ENCODE measurements around the gene SLC25A30.

SLC25A30 gene, protein sequence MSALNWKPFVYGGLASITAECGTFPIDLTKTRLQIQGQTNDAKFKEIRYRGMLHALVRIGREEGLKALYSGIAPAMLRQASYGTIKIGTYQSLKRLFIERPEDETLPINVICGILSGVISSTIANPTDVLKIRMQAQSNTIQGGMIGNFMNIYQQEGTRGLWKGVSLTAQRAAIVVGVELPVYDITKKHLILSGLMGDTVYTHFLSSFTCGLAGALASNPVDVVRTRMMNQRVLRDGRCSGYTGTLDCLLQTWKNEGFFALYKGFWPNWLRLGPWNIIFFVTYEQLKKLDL

GRCh38 chr13:45417790-45418534 is at the start of gene SLC25A30:
Gene SLC25A30 (minus strand): TSS chr13:45418373. CDS start chr13:45411425, 6,948 bp downstream.
- FAIRE-seq, result no peak

DNA sequence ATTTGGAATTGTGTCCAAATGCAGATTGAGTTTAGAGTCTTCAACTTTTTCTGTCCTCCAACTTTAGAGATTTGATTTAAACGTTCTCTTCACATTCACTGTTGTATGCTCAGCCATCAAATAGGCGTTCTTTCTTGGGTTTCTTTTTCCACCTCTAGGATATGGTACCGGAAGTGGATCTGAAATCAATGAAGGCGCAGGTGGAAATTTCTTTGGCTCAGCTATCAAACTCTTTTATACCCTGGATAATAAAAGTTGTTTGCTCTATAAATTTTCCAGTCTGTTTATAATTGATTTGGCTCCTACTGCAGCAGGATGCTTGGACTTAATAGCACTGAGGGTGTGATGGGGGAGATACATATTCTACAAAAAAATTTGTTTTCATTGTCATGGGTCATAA is 48.2 kb upstream of the SLC25A30 start:
- no peak for FAIRE-seq

DNA sequence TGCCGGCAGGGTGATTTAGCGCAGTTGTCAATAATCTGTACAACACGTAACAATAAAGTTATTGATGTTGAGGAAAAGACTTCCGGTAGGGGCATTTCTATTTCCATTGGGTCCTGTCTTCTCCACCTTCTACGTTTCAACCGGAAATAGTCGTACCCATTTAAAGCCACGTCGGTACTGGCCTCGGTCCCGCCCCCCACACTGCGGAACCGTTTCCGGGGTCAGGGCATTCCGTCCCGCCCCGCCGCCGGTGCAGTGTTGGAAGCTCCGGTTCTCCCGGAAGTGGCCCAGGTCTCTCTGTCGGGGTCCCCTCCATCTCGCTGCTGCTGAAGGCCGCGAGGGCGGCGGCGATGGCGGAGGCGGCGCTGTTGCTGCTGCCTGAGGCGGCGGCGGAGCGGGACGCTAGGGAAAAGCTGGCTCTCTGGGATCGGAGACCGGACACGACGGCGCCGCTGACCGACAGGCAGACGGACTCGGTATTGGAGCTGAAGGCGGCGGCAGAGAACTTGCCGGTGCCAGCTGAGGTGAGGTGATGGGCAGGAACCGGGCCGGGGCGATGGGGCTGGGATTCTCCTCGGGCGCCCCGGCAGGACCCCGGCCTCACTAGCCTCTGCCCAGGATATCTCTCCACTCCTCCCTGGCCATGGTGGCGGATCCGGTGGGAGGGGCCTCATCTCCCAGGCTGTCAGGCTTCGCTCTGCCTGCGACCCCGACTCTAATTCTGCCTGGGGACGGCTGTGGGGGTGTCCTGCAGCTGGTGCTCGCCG is 46.7 kb upstream of the SLC25A30 start, which contains the start of gene COG3:
Gene COG3, plus strand, starts transcription at position 253 of the 767 bp plus-strand sequence. Its CDS starts 98 bp downstream, at position 351.
- FAIRE-seq, result peak; percentile 89

GRCh38 chr13:45464141-45464686 is 46.0 kb upstream of the SLC25A30 start:
- no peak for FAIRE-seq

DNA sequence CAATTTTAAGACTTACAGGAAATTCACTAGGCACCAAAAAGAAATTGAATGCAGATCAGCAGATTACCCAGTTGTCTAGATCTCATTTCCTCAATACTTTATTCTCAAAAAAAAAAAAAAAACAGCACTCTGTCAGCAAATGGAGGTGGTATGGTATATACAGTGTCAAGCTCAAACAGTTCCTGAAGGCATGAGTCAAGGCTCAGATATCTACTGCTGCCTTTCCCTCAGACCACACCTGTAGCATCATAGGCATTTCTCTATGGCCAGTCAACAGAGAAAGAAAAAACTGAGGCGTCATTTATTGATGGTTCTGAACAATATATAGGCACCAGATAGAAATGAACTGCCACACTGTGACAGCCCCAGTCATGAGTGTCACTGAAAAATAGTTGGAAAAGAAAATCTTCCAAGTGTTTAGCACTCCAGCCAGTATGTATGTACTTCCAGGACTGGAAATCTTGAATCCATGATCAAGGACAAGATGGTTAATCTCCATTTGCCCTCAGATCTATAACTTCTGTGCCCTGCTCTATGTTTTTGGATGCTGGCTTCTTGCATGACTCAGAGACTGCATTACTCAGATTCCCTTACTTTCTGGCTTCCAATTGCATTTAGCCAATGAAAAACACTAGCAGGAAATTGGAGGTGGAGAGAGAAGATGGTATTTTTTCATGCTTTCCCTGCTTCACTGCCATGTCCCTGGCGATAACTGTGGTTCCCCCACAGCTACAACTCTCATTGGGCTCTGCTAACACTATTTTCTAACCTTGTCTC is 38.2 kb upstream of the SLC25A30 start:
- FAIRE-seq, result no peak

- no peak for FAIRE-seq
Observed at GRCh38 chr13:45454204-45454603, 36.0 kb upstream of the SLC25A30 start.

DNA sequence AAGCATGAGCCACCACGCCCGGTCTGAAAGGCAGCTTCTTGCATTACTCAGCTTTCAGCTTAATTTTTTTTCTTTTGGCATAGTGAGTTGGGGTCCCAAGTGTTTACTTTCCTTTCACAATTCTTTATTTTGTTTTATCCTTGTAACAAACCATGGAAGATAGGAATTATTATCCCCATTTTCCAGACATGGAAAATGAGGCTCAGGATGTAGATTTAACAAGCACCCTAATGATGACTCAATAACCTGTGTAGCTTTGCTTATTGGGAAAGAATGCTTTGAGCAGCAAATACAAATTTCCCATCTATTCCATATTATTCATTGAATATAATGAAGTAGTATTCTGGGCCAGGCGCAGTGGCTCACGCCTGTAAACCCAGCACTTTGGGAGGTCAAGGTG is 33.1 kb upstream of the SLC25A30 start:
- no peak for FAIRE-seq

DNA sequence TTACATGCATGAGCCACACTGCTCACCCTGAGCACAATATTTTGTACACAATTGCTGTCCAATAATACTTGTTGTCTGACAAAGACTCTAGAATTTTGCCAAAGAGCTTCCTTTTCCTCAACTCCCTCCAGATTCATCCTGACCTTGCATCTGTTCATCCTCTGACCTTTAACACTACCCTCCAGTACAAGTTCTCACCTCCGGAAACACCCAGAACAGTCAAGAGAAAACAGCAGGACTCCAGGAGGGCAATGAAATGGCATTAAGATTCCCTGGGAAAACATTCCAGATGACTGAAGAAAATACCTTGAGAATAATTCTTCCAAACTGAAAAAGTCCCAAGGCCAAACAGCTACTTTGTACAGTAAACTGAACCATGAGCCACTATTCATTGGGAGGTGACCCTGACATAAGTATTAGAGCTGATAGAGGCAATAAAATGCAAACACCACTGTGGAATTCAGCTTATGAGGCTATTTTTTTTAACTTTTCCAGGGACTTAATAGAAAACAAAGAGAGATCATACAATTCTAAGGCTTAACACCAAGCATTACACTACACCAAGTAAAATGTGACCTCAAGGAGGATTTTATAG is 30.9 kb upstream of the SLC25A30 start:
- no peak for FAIRE-seq

DNA sequence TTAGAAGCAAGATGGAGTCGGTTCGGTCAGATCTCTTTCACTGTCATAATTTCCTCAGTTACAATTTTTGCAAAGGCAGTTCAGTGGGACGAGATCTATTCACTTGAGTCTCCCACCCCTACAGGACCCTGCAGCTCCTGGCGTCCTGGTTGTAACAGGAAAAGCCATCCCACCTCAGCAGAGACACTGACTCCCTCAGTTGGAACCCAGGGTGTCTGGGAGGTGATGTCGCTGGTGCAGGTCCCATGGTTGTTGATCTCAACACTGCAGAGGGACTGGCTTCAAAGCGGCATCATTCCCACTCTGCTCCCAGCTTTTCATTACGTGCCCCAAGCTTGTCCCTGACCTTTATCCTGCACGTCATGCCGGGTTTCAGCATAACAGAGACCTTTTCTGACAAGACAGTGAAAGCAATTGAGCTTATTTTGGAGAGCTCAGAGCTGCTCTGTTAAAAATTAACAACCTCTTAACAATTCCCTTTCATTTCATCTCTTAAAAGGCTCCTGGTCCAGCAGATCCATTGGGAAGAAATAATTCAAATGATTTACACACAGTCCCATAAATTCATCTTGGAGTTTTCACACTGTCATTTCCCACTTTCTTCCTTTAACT is 29.0 kb upstream of the SLC25A30 start:
- no peak for FAIRE-seq

GRCh38 chr13:45446181-45446580 is 28.0 kb upstream of the SLC25A30 start:
- FAIRE-seq, result no peak

DNA sequence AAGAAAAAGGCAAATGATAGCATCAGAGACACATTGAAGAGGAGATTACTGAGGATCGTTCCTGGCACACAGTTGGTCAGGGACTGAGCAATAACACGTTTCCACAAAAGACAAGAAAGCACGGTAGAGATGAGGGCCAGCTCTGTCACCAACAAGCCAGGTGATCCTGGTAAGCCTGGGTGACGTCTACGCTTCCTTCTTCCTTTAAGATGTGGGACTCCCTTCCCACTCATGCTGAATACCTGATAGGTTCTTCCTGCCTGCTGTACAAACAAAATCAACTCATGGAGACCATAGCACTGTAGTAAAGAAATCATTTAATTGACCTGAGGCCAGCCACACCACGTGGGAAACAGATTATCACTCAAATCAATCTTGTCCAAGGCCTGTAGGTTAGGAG is 26.9 kb upstream of the SLC25A30 start:
- FAIRE-seq, result no peak

DNA sequence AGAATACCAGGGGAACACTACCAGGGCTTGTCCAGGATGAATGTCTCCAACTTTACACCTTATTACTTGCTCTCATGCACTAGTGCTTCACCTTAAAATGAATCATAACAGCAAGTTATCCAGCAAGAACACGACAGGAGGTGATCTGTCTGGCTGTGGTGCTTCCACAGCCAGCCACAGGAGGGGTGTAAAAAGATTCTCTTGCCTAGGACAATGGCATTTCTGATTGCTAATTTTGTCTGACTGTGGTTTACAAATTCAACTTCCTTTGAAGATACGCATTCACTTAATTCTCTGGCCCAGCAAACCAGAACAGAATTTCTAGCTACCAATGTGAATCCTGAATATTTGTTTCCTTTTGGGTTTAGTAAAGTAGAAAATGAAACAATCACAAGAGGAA is 23.5 kb upstream of the SLC25A30 start:
- no peak for FAIRE-seq

DNA sequence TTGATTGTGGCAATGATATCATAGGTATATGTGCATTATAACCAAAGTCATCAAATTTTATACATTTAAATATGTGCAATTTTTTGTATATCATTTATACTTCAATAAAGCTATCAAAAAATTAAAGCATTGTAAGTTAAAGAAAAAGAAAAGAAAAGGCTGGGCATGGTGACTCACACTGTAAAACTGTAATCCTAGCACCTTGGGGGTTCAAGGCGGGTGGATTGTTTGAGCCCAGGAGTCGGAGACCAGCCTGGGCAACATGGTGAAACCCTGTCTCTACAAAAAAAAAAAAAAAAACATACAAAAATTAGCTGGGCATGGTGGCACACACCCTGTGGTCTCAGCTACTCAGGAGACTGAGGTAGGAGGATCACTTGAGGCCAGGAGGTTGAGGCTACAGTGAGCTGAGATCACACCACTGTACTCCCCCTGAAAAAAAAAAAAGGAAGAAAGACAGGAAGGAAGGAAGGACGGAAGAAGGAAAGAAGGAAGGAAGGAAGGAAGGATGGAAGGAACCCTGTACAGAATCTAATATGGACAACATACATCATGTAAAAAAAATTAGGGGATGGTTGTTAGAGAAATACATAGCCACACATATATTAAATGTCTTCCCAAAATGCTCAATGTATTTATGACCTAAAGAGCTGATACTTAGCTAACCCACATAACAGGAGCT is 21.7 kb upstream of the SLC25A30 start:
- FAIRE-seq, result no peak

DNA sequence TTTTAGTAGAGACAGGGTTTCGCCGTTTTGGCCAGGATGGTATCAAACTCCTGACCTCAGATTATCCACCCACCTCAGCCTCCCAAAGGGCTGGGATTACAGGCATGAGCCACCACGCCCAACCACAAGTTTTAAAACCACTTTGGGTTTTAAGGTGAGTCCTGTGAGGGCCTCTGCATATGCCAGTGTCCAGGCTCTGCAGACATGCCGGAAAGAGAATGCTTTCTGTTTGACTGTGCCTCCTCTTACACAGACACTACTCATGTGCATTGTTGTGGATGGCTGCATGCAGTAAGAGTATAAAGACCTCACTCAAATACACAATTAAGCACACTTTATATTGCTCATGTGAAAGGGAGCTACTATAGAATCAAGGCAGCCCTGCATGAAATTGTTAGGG is 20.8 kb upstream of the SLC25A30 start:
- no peak for FAIRE-seq

DNA sequence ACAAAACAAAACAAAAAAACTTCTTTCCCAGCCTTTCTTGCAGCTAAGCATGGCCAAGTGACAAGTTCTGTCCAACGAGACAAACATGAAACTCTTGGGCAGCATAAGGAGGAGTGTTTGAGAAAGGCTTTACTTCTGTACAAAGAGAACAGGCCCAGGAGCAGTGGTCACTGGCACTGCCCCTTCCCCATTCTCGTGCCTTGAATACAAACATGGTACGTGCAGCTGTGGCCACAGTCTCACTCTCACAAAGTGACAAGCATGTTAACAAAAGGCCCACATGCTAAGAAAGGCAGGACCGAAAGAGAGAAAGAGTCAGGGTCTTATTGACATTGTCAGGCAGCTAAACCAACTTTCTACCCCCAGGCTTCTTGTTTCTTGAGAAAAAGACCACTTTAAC is 19.8 kb upstream of the SLC25A30 start:
- FAIRE-seq, result no peak

GRCh38 chr13:45436953-45437352 is 18.8 kb upstream of the SLC25A30 start:
- FAIRE-seq, result no peak

- FAIRE-seq, result no peak
Observed at GRCh38 chr13:45436332-45436731, 18.2 kb upstream of the SLC25A30 start.

GRCh38 chr13:45434556-45435371 is 16.6 kb upstream of the SLC25A30 start:
- FAIRE-seq, result no peak

DNA sequence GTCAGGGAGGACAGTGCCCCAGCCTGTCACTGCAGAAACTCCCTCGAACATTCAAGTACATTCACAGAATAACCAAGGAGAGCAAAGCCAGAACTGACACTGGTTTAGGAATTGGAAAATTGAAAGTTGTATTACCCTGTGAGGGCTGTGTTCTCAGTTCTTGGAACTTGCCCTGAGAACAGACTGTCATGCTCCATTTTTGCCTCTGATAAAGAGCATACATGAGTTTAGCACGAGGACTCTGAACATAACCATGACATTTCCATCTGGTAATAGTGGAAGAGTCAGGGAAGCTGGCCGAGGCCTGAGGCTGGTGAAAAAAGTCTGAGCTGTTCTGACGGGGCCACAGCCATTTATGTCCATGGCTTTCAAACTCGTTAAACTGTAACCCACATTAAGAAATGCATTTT is 15.2 kb upstream of the SLC25A30 start:
- FAIRE-seq, result no peak

Data from colon (tissue), 2 donors.